ENCODE data around the gene DHH. TPM values are rescaled to one million over a fixed set of nuclear protein-coding genes. Genes with fewer than 3 reads are reported as not detected.

Gene DHH
- total RNA-seq, 1 experiment from 2014 or later: 0.13 TPM

DNA sequence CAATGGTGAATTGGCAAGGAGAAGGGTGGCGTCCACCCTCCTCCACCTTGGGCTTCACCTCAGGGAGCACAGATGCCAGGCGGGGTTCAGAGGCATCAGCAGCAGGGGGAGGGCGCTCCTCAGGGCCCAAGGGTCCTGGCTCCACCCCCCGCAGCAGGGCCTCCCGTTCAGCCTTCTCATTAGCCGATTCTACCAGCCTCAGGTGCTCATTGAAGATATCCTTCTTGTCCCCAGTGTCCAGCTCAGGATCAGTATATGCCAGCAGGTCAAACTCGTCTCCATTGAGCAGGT lies 56.7 kb downstream of the DHH start:
- BruUV-seq (replicated peaks): no TSS peak
- H3K9me3 ChIP-seq (ENCODE audit: insufficient read depth, low read depth): no peaks in the 10 kb centered on the region
- ChIA-PET CTCF (interaction anchor here (0.5 kb wide), 1 partner anchor 200 kb away, joined by 8 read pairs; no protein-coding TSS in a partner anchor), POLR2A (ENCODE audit: unreplicated experiment) (no interaction called here)
- no peak for DNase-seq
- H3K4me2 ChIP-seq: no peak overlapping the region
- peaks cover 15% of the 10 kb centered on the region; the same call in 1 of the 2 replicates for H3K36me3 ChIP-seq (ENCODE audit: low read depth)
- H3K79me2 ChIP-seq (ENCODE audit: low read depth): no peaks in the 10 kb centered on the region
- peaks cover 11% of the 10 kb centered on the region for H4K20me1 ChIP-seq (ENCODE audit: insufficient read depth)
- intact Hi-C loops (cut with micrococcal nuclease; ENCODE audit: unreplicated experiment): no loop called here
- H3K27ac ChIP-seq: no peak overlapping the region
- H2AFZ ChIP-seq: no peak overlapping the region
- no peaks in the 10 kb centered on the region for H3K27me3 ChIP-seq (ENCODE audit: insufficient read depth, low read depth)
- no peaks in the 10 kb centered on the region for H3K4me1 ChIP-seq (replicated peaks; ENCODE audit: insufficient read depth)
- H3F3A ChIP-seq (ENCODE audit: insufficient read depth, low read depth): no peaks in the 10 kb centered on the region
- no peaks in the 10 kb centered on the region for H3K9me2 ChIP-seq (ENCODE audit: insufficient read depth)
- TF ChIP-seq, protein P1, sequence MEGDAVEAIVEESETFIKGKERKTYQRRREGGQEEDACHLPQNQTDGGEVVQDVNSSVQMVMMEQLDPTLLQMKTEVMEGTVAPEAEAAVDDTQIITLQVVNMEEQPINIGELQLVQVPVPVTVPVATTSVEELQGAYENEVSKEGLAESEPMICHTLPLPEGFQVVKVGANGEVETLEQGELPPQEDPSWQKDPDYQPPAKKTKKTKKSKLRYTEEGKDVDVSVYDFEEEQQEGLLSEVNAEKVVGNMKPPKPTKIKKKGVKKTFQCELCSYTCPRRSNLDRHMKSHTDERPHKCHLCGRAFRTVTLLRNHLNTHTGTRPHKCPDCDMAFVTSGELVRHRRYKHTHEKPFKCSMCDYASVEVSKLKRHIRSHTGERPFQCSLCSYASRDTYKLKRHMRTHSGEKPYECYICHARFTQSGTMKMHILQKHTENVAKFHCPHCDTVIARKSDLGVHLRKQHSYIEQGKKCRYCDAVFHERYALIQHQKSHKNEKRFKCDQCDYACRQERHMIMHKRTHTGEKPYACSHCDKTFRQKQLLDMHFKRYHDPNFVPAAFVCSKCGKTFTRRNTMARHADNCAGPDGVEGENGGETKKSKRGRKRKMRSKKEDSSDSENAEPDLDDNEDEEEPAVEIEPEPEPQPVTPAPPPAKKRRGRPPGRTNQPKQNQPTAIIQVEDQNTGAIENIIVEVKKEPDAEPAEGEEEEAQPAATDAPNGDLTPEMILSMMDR (conservative IDR thresholded peaks at IDR 0.05): no peak
- no peak for TF ChIP-seq EZH2 (IDR thresholded peaks at IDR 0.05; ENCODE audit: low read depth)
- no peak overlapping the region for H3K4me3 ChIP-seq

DNA sequence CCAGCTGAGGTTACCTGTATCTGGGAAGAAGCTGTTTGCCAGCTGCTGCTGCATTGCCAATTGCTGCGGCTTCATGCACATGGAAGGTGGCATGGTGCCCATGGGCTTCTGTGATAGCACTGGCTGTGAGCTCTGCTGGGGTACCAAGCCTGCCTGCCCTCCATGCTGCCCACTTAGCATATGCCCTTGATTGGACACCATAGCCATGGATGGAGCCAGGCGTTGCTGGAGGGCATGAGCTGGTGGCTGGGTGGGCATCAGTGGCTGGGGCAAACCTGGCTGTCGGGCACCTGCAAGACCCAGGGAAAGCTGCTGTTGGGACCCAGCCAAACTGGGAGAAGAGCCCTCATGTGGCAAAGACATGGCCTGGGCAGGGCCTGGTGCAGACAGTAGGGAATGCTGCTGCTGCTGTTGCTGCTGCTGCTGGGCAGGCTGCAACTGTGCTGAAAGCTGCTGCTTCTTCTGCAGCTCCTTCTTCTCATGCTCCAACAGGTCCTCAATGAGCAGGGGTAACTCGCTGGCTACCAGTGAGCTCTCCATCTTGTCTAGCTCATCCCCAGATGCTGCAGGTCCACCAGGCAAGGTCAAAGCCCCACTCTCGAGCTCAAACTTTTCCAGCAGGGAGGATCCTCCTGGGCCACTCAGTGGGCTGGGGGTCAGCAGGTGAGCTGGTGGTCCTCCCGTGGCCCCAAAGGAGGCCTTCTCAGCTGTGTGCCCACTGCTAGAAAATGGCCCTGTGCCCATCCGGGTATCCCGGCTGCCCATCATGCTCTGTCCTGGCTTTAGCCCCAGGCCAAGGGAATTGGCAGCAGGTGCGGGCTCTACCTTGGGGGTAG lies 57.3 kb downstream of the DHH start:
- Histone ChIP-seq H3K27me3 (ENCODE audit: insufficient read depth, low read depth) (no peaks in the 10 kb centered on the region), H3F3A (ENCODE audit: insufficient read depth, low read depth) (no peaks in the 10 kb centered on the region), H3K36me3 (ENCODE audit: low read depth) (peaks cover 11% of the 10 kb centered on the region; the same call in 1 of the 2 replicates), H3K9me3 (ENCODE audit: insufficient read depth, low read depth) (no peaks in the 10 kb centered on the region), H3K27ac (no peak overlapping the region), H3K4me2 (no peak overlapping the region), H3K79me2 (ENCODE audit: low read depth) (no peaks in the 10 kb centered on the region), H3K4me1 (replicated peaks; ENCODE audit: insufficient read depth) (no peaks in the 10 kb centered on the region), H4K20me1 (ENCODE audit: insufficient read depth) (peaks cover 12% of the 10 kb centered on the region), H3K4me3 (no peak overlapping the region), H3K9me2 (ENCODE audit: insufficient read depth) (no peaks in the 10 kb centered on the region), H2AFZ (no peak overlapping the region)
- no TSS peak for BruUV-seq (replicated peaks)
- CTCF ChIA-PET: interaction anchor here (0.5 kb wide), 1 partner anchor 200 kb away, joined by 8 read pairs; no protein-coding TSS in a partner anchor
- peak in 1 of 2 experiments; percentile 21 for DNase-seq
- TF ChIP-seq EZH2 (IDR thresholded peaks at IDR 0.05; ENCODE audit: low read depth): no peak
- TF ChIP-seq, protein P1 (conservative IDR thresholded peaks at IDR 0.05): no peak
- intact Hi-C loops (cut with micrococcal nuclease; ENCODE audit: unreplicated experiment): no loop called here
- POLR2A ChIA-PET (ENCODE audit: unreplicated experiment): no interaction called here

Other genes with a start within 250 kb of the DHH start
- 91.4 and 108 TPM in 2 replicates for gene DDX23, start 242.6 kb downstream of the DHH start, total RNA-seq (2021)
- gene RND1, start 228.9 kb downstream of the DHH start, total RNA-seq (2021): 2.7 and 4.0 TPM in 2 replicates
- 23.5 and 25.5 TPM in 2 replicates for gene FKBP11, start 169.3 kb downstream of the DHH start, total RNA-seq (2021)
- 200 and 205 TPM in 2 replicates for gene ARF3, start 137.3 kb downstream of the DHH start, total RNA-seq (2021)
- 0.73 TPM in 1 of 2 replicates, not detected in the other for gene WNT10B, start 123.1 kb downstream of the DHH start, total RNA-seq (2021)
- gene WNT1, start 116.5 kb downstream of the DHH start, total RNA-seq (2021): not detected in 2 replicates
- 0.10 and 0.17 TPM in 2 replicates for gene DDN, start 95.4 kb downstream of the DHH start, total RNA-seq (2021)
- gene PRKAG1, start 76.0 kb downstream of the DHH start, total RNA-seq (2021): 48.8 and 53.6 TPM in 2 replicates
- gene KMT2D, start 34.0 kb downstream of the DHH start, total RNA-seq (2021): 94.0 and 97.9 TPM in 2 replicates
- gene RHEBL1, start 24.8 kb downstream of the DHH start, total RNA-seq (2021): 2.9 and 3.4 TPM in 2 replicates
- gene LMBR1L, start 16.0 kb upstream of the DHH start, total RNA-seq (2021): 53.9 and 63.3 TPM in 2 replicates
- gene TUBA1B, start 36.6 kb upstream of the DHH start, total RNA-seq (2021): 930 and 1,061 TPM in 2 replicates
- 14.1 and 14.2 TPM in 2 replicates for gene TUBA1A, start 94.3 kb upstream of the DHH start, total RNA-seq (2021)
- 449 and 490 TPM in 2 replicates for gene TUBA1C, start 170.3 kb upstream of the DHH start, total RNA-seq (2021)
- 0.46 and 0.60 TPM in 2 replicates for gene PRPH, start 200.3 kb upstream of the DHH start, total RNA-seq (2021)
- gene TROAP, start 228.5 kb upstream of the DHH start, total RNA-seq (2021): 79.4 and 79.9 TPM in 2 replicates
- gene C1QL4, start 242.4 kb upstream of the DHH start, total RNA-seq (2021): 0.18 and 0.22 TPM in 2 replicates

Data from PC-9 (cell line).